ENCODE results near the gene PHAX.

GRCh38 chr5:126664586-126664985, 63.8 kb downstream of the PHAX start:
- TF ChIP-seq USF2 (IDR thresholded peaks at IDR 0.05; ENCODE audit: borderline replicate concordance, low read depth, low read length) (no peak), RELA (IDR thresholded peaks at IDR 0.05; ENCODE audit: borderline replicate concordance, partially characterized antibody) (no peak), REST (IDR thresholded peaks at IDR 0.05; ENCODE audit: low read depth, low read length) (no peak), EZH2 (IDR thresholded peaks at IDR 0.05; ENCODE audit: borderline replicate concordance, control insufficient read depth, low read depth, low read length) (no peak), HCFC1 (IDR thresholded peaks at IDR 0.05; ENCODE audit: low read length) (no peak), JUNB (IDR thresholded peaks at IDR 0.05) (no peak), POLR2AphosphoS5 (IDR thresholded peaks at IDR 0.05; ENCODE audit: low read length) (no peak), TAF1 (IDR thresholded peaks at IDR 0.05; ENCODE audit: borderline replicate concordance, low read depth, low read length) (no peak), CREB1 (IDR thresholded peaks at IDR 0.05; ENCODE audit: low read depth) (no peak), CTCF (IDR thresholded peaks at IDR 0.05 in 2 of 3, conservative IDR thresholded peaks at IDR 0.05 in 1 of 3; ENCODE audit: control insufficient read depth in 2 of 3, extremely low read depth in 1 of 3, insufficient read depth in 1 of 3, low read depth in 3 of 3, low read length in 3 of 3) (no peak), SMC3 (IDR thresholded peaks at IDR 0.05; ENCODE audit: borderline replicate concordance, low read length) (no peak)
- TF ChIP-seq, protein P1, sequence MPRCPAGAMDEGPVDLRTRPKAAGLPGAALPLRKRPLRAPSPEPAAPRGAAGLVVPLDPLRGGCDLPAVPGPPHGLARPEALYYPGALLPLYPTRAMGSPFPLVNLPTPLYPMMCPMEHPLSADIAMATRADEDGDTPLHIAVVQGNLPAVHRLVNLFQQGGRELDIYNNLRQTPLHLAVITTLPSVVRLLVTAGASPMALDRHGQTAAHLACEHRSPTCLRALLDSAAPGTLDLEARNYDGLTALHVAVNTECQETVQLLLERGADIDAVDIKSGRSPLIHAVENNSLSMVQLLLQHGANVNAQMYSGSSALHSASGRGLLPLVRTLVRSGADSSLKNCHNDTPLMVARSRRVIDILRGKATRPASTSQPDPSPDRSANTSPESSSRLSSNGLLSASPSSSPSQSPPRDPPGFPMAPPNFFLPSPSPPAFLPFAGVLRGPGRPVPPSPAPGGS (IDR thresholded peaks at IDR 0.05; ENCODE audit: borderline replicate concordance, insufficient read depth, low read depth, low read length, poor library complexity, severe bottlenecking) = no peak

Measured in GM12878 (cell line).